Glomerular endothelial cell (primary cell): ENCODE data around the gene OSBPL9. TPM values are rescaled to one million over a fixed set of nuclear protein-coding genes. Genes with fewer than 3 reads are reported as not detected.
"Not testable (repeated sequence)": the region's sequence is repeated elsewhere in the genome, so short reads cannot be mapped to it uniquely, and the experiment has no call there.

ENCODE experiments used
- DNase-seq: peaks from one replicate; pipeline ENCODE4 v3.0.0-alpha.2; 2011; ENCODE audit warnings: low read depth, low spot score; ENCODE audit errors: extremely low read depth
- total RNA-seq: library from RNA; depleted of rRNA; stranded (reverse); fragments of >200 nt; gene quantifications from 2 replicates; pipeline ENCODE4 v1.2.3, GENCODE V29; 2015

OSBPL9 gene
- total RNA-seq, 1 donor from 2014 or later = 72.6 TPM

GRCh38 chr1:51605961-51606723 lies 10.8 kb upstream of the OSBPL9 start:
- DNase-seq = no peak

- DNase-seq = no peak
These were observed 9.2 kb upstream of the OSBPL9 start for GRCh38 chr1:51607681-51608095.

GRCh38 chr1:51610104-51610503 lies 6.8 kb upstream of the OSBPL9 start:
- DNase-seq = not testable (repeated sequence)

- no peak for DNase-seq
These were observed 6.3 kb upstream of the OSBPL9 start for GRCh38 chr1:51610637-51611036.

- no peak for DNase-seq
These were observed 4.4 kb upstream of the OSBPL9 start for GRCh38 chr1:51612447-51612961.

GRCh38 chr1:51615780-51616291 lies 1.1 kb upstream of the OSBPL9 start:
- no peak for DNase-seq

GRCh38 chr1:51616490-51616889 lies 402 bp upstream of the OSBPL9 start:
- DNase-seq = no peak

- DNase-seq = no peak
These were observed 1.8 kb downstream of the OSBPL9 start for GRCh38 chr1:51618715-51619114.

- DNase-seq = no peak
These were observed 3.6 kb downstream of the OSBPL9 start for GRCh38 chr1:51620470-51620869.

GRCh38 chr1:51621161-51621560 lies 4.3 kb downstream of the OSBPL9 start:
- DNase-seq = no peak

- no peak for DNase-seq
These were observed 5.1 kb downstream of the OSBPL9 start for GRCh38 chr1:51621841-51622454.

GRCh38 chr1:51622455-51622913 lies 5.6 kb downstream of the OSBPL9 start:
- DNase-seq = no peak

GRCh38 chr1:51623025-51623424 lies 6.1 kb downstream of the OSBPL9 start:
- no peak for DNase-seq

- DNase-seq = no peak
These were observed 6.6 kb downstream of the OSBPL9 start for GRCh38 chr1:51623450-51623849.

GRCh38 chr1:51624855-51625254 lies 8.0 kb downstream of the OSBPL9 start:
- no peak for DNase-seq

- no peak for DNase-seq
These were observed 10.8 kb downstream of the OSBPL9 start for GRCh38 chr1:51627672-51628071.

GRCh38 chr1:51628715-51629590 lies 12.1 kb downstream of the OSBPL9 start:
- no peak for DNase-seq

- no peak for DNase-seq
These were observed 13.0 kb downstream of the OSBPL9 start for GRCh38 chr1:51629918-51630317.

- no peak for DNase-seq
These were observed 13.5 kb downstream of the OSBPL9 start for GRCh38 chr1:51630393-51630792.

- no peak for DNase-seq
These were observed 14.0 kb downstream of the OSBPL9 start for GRCh38 chr1:51630922-51631321.

GRCh38 chr1:51631747-51632146 lies 14.9 kb downstream of the OSBPL9 start:
- DNase-seq = no peak
